Activated T-helper 2 cell treated with anti-CD3 and anti-CD28 coated beads, Interferon-gamma antibody, Interleukin-2, Interleukin-4, amounts not matched to agents 10 μg/mL and 5 μg/mL and 100 μg/mL, durations not matched to agents 14 hours and 24 hours and 36 hours (primary cell): ENCODE measurements around the gene WBP1. TPM values are rescaled to one million over a fixed set of nuclear protein-coding genes. Genes with fewer than 3 reads are reported as not detected.

Experiments
- DNase-seq: peaks from one replicate; pipeline ENCODE4 v3.0.0; 2021; ENCODE audit warnings: low spot score
- H3K27ac Mint-ChIP-seq: one replicate; pipeline ENCODE4 v1.8.0; 2021; ENCODE audit warnings: mixed read lengths
- H3K27me3 Mint-ChIP-seq: one replicate; pipeline ENCODE4 v1.8.0; 2021; ENCODE audit warnings: low read depth, mixed read lengths
- H3K36me3 Mint-ChIP-seq: one replicate; pipeline ENCODE4 v1.8.0; 2021; ENCODE audit warnings: low read depth, mixed read lengths
- H3K4me1 Mint-ChIP-seq: one replicate; pipeline ENCODE4 v1.8.0; 2021; ENCODE audit warnings: low read depth, mixed read lengths
- H3K4me3 Mint-ChIP-seq: one replicate; pipeline ENCODE4 v1.8.0; 2021; ENCODE audit warnings: low read depth, mild to moderate bottlenecking, moderate library complexity, mixed read lengths
- H3K9me3 Mint-ChIP-seq: one replicate; pipeline ENCODE4 v1.8.0; 2021; ENCODE audit warnings: mixed read lengths
- intact Hi-C: fragments of 100-400 bp; cut with micrococcal nuclease; formaldehyde crosslinking; loops from one replicate; pipeline ENCODE4 v1.15.1; 2023
- total RNA-seq: library from RNA; stranded (reverse); gene quantifications from 2 replicates; pipeline ENCODE4 v1.2.3, GENCODE V29; 2022

The WBP1 gene
- total RNA-seq, 1 donor from 2014 or later: 40.7 TPM

GRCh38 chr2:74499940-74500577 lies 41.8 kb downstream of the WBP1 start:
- peak overlapping the region; percentile 22 for H3K4me3 Mint-ChIP-seq
- no peak for DNase-seq
- no peak overlapping the region for H3K27ac Mint-ChIP-seq
- no peaks in the 10 kb centered on the region for H3K9me3 Mint-ChIP-seq
- peaks cover 44% of the 10 kb centered on the region for H3K36me3 Mint-ChIP-seq
- intact Hi-C loops: loop anchor here (1.0 to 10.0 kb wide), 4 partner anchors 14 to 335 kb away; partner anchors contain the start of genes CCDC142, HK2, TLX2 and TTC31
- H3K27me3 Mint-ChIP-seq: peaks cover 30% of the 10 kb centered on the region
- peaks cover 43% of the 10 kb centered on the region for H3K4me1 Mint-ChIP-seq

- intact Hi-C loops: no loop called here
- H3K27ac Mint-ChIP-seq: no peak overlapping the region
- H3K4me1 Mint-ChIP-seq: peaks cover 45% of the 10 kb centered on the region
- peaks cover 49% of the 10 kb centered on the region for H3K36me3 Mint-ChIP-seq
- no peak for DNase-seq
- H3K9me3 Mint-ChIP-seq: no peaks in the 10 kb centered on the region
- no peak overlapping the region for H3K4me3 Mint-ChIP-seq
- peaks cover 30% of the 10 kb centered on the region for H3K27me3 Mint-ChIP-seq
These were observed 42.3 kb downstream of the WBP1 start for GRCh38 chr2:74500578-74500946.

GRCh38 chr2:74501335-74502071 lies 43.3 kb downstream of the WBP1 start:
- H3K27ac Mint-ChIP-seq: no peak overlapping the region
- no peaks in the 10 kb centered on the region for H3K9me3 Mint-ChIP-seq
- H3K4me1 Mint-ChIP-seq: peaks cover 48% of the 10 kb centered on the region
- H3K27me3 Mint-ChIP-seq: peaks cover 30% of the 10 kb centered on the region
- intact Hi-C loops: no loop called here
- DNase-seq: no peak
- peak overlapping the region; percentile 67 for H3K4me3 Mint-ChIP-seq
- peaks cover 55% of the 10 kb centered on the region for H3K36me3 Mint-ChIP-seq

DNA sequence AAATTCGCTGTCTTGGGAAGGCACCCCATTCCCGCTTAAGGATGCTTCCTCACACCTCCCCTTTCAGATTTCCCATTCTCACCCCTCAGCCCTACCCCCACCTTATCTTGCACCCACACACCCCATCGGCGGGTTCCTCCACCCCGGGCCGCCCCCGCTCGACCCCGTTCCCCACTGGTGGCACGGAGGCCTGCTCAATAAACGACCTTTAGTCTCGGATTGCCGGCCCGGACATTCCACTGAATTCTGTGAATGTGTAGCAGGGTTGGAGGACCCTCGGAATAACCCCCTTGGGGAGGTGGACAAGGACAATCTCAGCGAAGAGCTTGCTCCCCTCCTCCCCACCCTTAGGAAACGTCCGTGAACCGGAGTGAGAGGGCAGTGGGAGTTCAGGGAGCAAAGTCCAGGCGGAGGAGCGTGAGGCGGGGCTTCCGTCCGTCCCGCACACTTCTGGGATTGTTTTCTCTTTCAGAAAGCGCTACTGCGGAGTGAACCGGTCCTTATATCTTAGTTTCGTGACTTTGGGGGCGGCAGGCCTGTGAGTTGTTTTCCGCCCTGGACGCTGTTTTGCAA lies 44.0 kb downstream of the WBP1 start:
- no peak overlapping the region for H3K27ac Mint-ChIP-seq
- peaks cover 62% of the 10 kb centered on the region for H3K36me3 Mint-ChIP-seq
- no peaks in the 10 kb centered on the region for H3K9me3 Mint-ChIP-seq
- intact Hi-C loops: no loop called here
- peaks cover 54% of the 10 kb centered on the region for H3K4me1 Mint-ChIP-seq
- DNase-seq: no peak
- peaks cover 30% of the 10 kb centered on the region for H3K27me3 Mint-ChIP-seq
- peak overlapping the region; percentile 71 for H3K4me3 Mint-ChIP-seq

- Mint-ChIP-seq H3K4me3 (peak overlapping the region; percentile 71), H3K36me3 (peaks cover 65% of the 10 kb centered on the region), H3K27ac (peak overlapping the region; percentile 62), H3K4me1 (peaks cover 51% of the 10 kb centered on the region), H3K9me3 (no peaks in the 10 kb centered on the region), H3K27me3 (peaks cover 30% of the 10 kb centered on the region)
- intact Hi-C loops: no loop called here
- no peak for DNase-seq
These were observed 44.7 kb downstream of the WBP1 start for GRCh38 chr2:74502720-74503505.

GRCh38 chr2:74503506-74504475 lies 45.6 kb downstream of the WBP1 start:
- Mint-ChIP-seq H3K9me3 (no peaks in the 10 kb centered on the region), H3K27ac (peak overlapping the region; percentile 18), H3K4me1 (peaks cover 52% of the 10 kb centered on the region), H3K36me3 (peaks cover 65% of the 10 kb centered on the region), H3K4me3 (peak overlapping the region; percentile 71), H3K27me3 (peaks cover 26% of the 10 kb centered on the region)
- no peak for DNase-seq
- intact Hi-C loops: no loop called here

- H3K36me3 Mint-ChIP-seq: peaks cover 65% of the 10 kb centered on the region
- intact Hi-C loops: no loop called here
- no peaks in the 10 kb centered on the region for H3K9me3 Mint-ChIP-seq
- H3K27me3 Mint-ChIP-seq: peaks cover 22% of the 10 kb centered on the region
- peaks cover 49% of the 10 kb centered on the region for H3K4me1 Mint-ChIP-seq
- peak overlapping the region; percentile 58 for H3K4me3 Mint-ChIP-seq
- peak overlapping the region; percentile 18 for H3K27ac Mint-ChIP-seq
- DNase-seq: no peak
These were observed 46.4 kb downstream of the WBP1 start for GRCh38 chr2:74504591-74504990.

GRCh38 chr2:74505448-74506246 lies 47.4 kb downstream of the WBP1 start:
- intact Hi-C loops: no loop called here
- no peaks in the 10 kb centered on the region for H3K9me3 Mint-ChIP-seq
- no peak overlapping the region for H3K27ac Mint-ChIP-seq
- peak overlapping the region; percentile 59 for H3K4me3 Mint-ChIP-seq
- no peak for DNase-seq
- H3K27me3 Mint-ChIP-seq: peaks cover 25% of the 10 kb centered on the region
- H3K36me3 Mint-ChIP-seq: peaks cover 56% of the 10 kb centered on the region
- peaks cover 55% of the 10 kb centered on the region for H3K4me1 Mint-ChIP-seq

DNA sequence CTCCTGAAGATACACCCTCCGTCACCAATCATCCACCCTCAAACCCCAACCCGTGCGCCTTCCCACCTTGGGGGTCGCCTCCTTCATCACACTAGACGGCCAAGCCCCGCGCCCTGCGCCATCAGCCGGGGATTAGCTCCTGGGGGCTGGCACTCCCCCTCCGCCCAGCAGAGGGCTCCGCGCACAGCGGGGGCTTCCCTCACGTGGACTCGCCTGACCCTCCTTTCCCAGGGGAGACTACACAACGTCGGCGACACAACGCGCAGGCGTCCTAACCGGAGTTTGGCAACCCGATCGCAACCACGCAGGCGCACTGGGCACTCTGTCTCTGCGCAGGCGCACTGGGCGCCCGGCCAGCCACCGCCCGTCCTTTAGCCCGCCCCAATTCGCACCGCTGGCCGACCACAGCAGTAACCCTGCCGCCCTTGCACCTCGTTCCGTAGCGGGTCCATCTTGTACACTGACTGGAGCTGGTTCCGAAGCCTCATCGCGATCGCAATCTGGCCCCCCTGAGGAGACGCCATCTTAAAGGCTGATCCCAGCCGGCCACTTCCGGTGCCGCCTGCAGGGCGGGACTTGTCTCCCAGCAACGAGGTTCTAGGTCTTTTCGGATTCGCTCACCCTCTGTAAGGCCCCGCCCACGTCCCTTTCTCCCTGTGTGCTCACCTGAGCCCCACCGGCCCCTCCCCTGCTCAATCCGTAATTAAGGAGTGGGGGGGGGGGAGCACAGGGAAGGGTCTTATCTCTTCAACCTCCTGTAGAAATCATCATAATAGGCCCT lies 49.1 kb downstream of the WBP1 start, which contains the start of gene PCGF1:
TSS of gene PCGF1 (minus strand) at position 551 of the 781 bp plus-strand sequence. CDS start at position 524, 27 bp downstream.
- peak within 1 kb of the TSS; percentile 97 for H3K4me3 Mint-ChIP-seq
- intact Hi-C loops: loop anchor here (1.0 kb wide), 2 partner anchors 22 to 49 kb away; partner anchors contain the start of genes AUP1, HTRA2 and WBP1
- H3K27ac Mint-ChIP-seq: peak within 1 kb of the TSS; percentile 100
- H3K4me1 Mint-ChIP-seq: peaks cover 52% of the 10 kb centered on the region
- no peaks in the 10 kb centered on the region for H3K9me3 Mint-ChIP-seq
- peak; percentile 96 for DNase-seq
- H3K36me3 Mint-ChIP-seq: peaks cover 41% of the 10 kb centered on the region
- H3K27me3 Mint-ChIP-seq: peaks cover 24% of the 10 kb centered on the region

DNA sequence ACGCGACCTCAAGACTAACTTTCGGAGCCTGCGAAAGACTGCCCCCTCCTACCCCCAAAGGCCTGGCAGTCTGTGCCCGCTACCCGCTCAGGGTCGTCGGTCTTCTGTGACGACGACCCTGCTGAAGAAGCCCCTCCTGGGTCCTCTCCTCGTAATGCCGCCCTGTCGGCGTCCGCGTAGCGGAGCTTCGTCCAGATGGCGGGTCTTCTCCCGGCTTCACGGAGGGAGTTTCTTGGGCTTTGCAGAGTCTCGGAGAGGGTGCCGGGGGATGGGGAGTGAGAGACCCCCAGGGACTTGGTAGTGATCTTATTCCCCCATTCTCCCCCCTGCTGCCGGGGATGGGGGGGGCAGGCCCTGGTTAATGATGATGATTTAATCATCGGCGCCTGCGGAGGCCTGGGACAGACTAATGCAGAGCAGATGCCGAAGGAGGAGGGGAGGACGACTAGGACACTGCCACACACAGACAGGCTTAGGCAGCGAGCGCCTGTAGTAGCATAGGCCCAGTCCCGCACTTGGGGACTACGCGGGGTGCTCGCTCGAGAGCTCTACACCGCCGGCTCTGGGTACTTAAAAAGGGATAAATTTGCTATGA lies 49.8 kb downstream of the WBP1 start:
- Mint-ChIP-seq H3K4me3 (peak overlapping the region; percentile 97), H3K9me3 (no peaks in the 10 kb centered on the region), H3K36me3 (peaks cover 36% of the 10 kb centered on the region), H3K27ac (peak overlapping the region; percentile 100), H3K4me1 (peaks cover 47% of the 10 kb centered on the region), H3K27me3 (peaks cover 25% of the 10 kb centered on the region)
- no peak for DNase-seq
- intact Hi-C loops: loop anchor here (1.0 kb wide), 2 partner anchors 21 to 50 kb away; partner anchors contain the start of genes AUP1, HTRA2 and WBP1
